ENCODE measurements around the gene RWDD3.

Gene RWDD3

GRCh38 chr1:95276429-95276828 is 42.4 kb downstream of the RWDD3 start:
- ChIA-PET POLR2A (interaction anchor here (0.7 kb wide), 1 partner anchor 26 kb away, joined by 4 read pairs; no protein-coding TSS in a partner anchor), CTCF (interaction anchor here (0.7 kb wide), 1 partner anchor 34 kb away, joined by 3 read pairs; no protein-coding TSS in a partner anchor)
- Histone ChIP-seq H3K36me3 (ENCODE audit: control insufficient read depth in 2 of 2, insufficient read depth in 1 of 2, low read length in 2 of 2) (no peaks in the 10 kb centered on the region), H3K4me1 (ENCODE audit: control insufficient read depth, insufficient read depth, low read length) (no peaks in the 10 kb centered on the region), H3K4me3 (ENCODE audit: low read depth, low read length) (no peak overlapping the region), H3K27ac (ENCODE audit: extremely low read depth, low read depth, low read length) (no peak overlapping the region), H3K9me3 (ENCODE audit: control insufficient read depth, insufficient read depth, low read depth, low read length) (no peaks in the 10 kb centered on the region)
- no peak for TF ChIP-seq GFI1B (tag by site-specific recombination; IDR thresholded peaks at IDR 0.05)
- no peak for TF ChIP-seq ZNF529 (tag by site-specific recombination; IDR thresholded peaks at IDR 0.05; ENCODE audit: insufficient replicate concordance)
- TF ChIP-seq GLIS1 (tag by site-specific recombination; IDR thresholded peaks at IDR 0.05), result no peak
- TF ChIP-seq CTCF (tag by site-specific recombination; IDR thresholded peaks at IDR 0.05), result no peak
- no peak for TF ChIP-seq ZNF433 (tag by site-specific recombination; IDR thresholded peaks at IDR 0.05; ENCODE audit: low read depth)
- TF ChIP-seq ZNF133 (tag by site-specific recombination; IDR thresholded peaks at IDR 0.05), result no peak
- no peak for TF ChIP-seq ZFP37 (tag by site-specific recombination; IDR thresholded peaks at IDR 0.05)
- no peak for TF ChIP-seq PBX3 (CRISPR knock-in tag; IDR thresholded peaks at IDR 0.05)
- TF ChIP-seq ZFP3 (tag by site-specific recombination; IDR thresholded peaks at IDR 0.05; ENCODE audit: low read depth), result no peak
- no peak for TF ChIP-seq ZNF707 (tag by site-specific recombination; IDR thresholded peaks at IDR 0.05)
- no peak for TF ChIP-seq INSM2 (tag by site-specific recombination; IDR thresholded peaks at IDR 0.05)
- TF ChIP-seq ZNF518A (tag by site-specific recombination; conservative IDR thresholded peaks at IDR 0.05; ENCODE audit: low read depth), result no peak

GRCh38 chr1:95278173-95279006 is 44.4 kb downstream of the RWDD3 start:
- Histone ChIP-seq H3K27ac (ENCODE audit: extremely low read depth, low read depth, low read length) (no peak overlapping the region), H3K9me3 (ENCODE audit: control insufficient read depth, insufficient read depth, low read depth, low read length) (no peaks in the 10 kb centered on the region), H3K4me3 (ENCODE audit: low read depth, low read length) (no peak overlapping the region), H3K36me3 (ENCODE audit: control insufficient read depth in 2 of 2, insufficient read depth in 1 of 2, low read length in 2 of 2) (no peaks in the 10 kb centered on the region), H3K4me1 (ENCODE audit: control insufficient read depth, insufficient read depth, low read length) (no peaks in the 10 kb centered on the region)
- POLR2A ChIA-PET, result no interaction called here
- CTCF ChIA-PET, result no interaction called here
- no peak for TF ChIP-seq ZNF510 (tag by site-specific recombination; IDR thresholded peaks at IDR 0.05; ENCODE audit: insufficient replicate concordance)
- no peak for TF ChIP-seq ZNF549 (tag by site-specific recombination; IDR thresholded peaks at IDR 0.05)
- no peak for TF ChIP-seq PRDM4 (tag by site-specific recombination; IDR thresholded peaks at IDR 0.05)
- no peak for TF ChIP-seq ZNF837 (tag by site-specific recombination; IDR thresholded peaks at IDR 0.05)
- TF ChIP-seq ZNF660 (tag by site-specific recombination; IDR thresholded peaks at IDR 0.05), result no peak
- TF ChIP-seq ZNF521 (tag by site-specific recombination; IDR thresholded peaks at IDR 0.05), result no peak
- TF ChIP-seq BCL11B (tag by site-specific recombination; IDR thresholded peaks at IDR 0.05; ENCODE audit: low read depth), result no peak
- TF ChIP-seq RBAK (tag by site-specific recombination; IDR thresholded peaks at IDR 0.05), result no peak
